ENCODE measurements around the gene PROK1. TPM values are rescaled to one million over a fixed set of nuclear protein-coding genes. Genes with fewer than 3 reads are reported as not detected.
"Not testable (repeated sequence)": the region's sequence is repeated elsewhere in the genome, so short reads cannot be mapped to it uniquely, and the experiment has no call there.

Gene PROK1
- total RNA-seq, 6 experiments from 2014 or later: not detected

DNA sequence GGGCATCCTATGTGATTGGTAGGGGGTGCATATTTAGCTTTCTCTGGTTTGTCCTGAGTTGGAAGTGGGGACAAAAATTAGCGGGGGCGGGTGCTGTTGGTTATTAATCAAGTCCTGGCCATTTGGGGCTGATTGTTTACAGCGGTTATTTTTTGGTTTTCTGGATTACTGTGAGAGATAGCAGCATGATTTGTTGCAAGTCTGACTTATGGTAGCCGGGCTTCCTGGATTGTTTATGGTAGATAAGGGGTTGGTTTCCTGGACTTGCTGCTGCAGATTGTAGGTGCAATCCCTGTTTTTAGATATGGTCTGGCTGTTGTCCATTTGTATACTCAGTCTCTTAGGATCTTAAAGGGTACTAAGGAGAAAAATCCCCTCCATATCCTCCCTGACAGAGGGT, 12.1 kb upstream of the PROK1 start:
- Mint-ChIP-seq H3K36me3 (ENCODE audit: low read depth) (no peaks in the 10 kb centered on the region), H3K4me1 (ENCODE audit: low read depth) (peaks cover 13% of the 10 kb centered on the region), H3K9me3 (no peaks in the 10 kb centered on the region), H3K27ac (no peak overlapping the region), H3K27me3 (ENCODE audit: insufficient read depth) (peaks cover 40% of the 10 kb centered on the region), H3K4me3 (no peak overlapping the region)
- TF ChIP-seq, protein P1, sequence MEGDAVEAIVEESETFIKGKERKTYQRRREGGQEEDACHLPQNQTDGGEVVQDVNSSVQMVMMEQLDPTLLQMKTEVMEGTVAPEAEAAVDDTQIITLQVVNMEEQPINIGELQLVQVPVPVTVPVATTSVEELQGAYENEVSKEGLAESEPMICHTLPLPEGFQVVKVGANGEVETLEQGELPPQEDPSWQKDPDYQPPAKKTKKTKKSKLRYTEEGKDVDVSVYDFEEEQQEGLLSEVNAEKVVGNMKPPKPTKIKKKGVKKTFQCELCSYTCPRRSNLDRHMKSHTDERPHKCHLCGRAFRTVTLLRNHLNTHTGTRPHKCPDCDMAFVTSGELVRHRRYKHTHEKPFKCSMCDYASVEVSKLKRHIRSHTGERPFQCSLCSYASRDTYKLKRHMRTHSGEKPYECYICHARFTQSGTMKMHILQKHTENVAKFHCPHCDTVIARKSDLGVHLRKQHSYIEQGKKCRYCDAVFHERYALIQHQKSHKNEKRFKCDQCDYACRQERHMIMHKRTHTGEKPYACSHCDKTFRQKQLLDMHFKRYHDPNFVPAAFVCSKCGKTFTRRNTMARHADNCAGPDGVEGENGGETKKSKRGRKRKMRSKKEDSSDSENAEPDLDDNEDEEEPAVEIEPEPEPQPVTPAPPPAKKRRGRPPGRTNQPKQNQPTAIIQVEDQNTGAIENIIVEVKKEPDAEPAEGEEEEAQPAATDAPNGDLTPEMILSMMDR (IDR thresholded peaks at IDR 0.05): no peak
- DNase-seq: no peak

DNA sequence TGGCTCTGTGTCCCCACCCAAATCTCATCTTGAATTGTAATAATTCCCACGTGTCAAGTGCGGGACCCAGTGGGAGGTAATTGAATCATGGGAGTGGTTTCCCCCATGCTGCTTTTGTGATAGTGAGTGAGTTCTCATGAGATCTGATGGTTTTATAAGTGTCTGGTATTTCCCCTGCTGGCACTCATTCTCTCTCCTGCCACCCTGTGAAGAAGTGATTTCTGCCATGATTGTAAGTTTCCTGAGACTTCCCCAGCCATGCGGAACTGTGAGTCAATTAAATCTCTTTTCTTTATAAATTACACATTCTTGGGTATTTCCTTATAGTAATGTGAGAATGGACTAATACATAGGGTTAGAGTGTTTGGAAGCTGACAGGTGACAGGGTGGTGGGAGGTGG, 11.1 kb upstream of the PROK1 start:
- not testable (repeated sequence) for H3K9me3 Mint-ChIP-seq; H3K36me3 Mint-ChIP-seq (ENCODE audit: low read depth); H3K27ac Mint-ChIP-seq; DNase-seq; H3K4me3 Mint-ChIP-seq
- Mint-ChIP-seq H3K27me3 (ENCODE audit: insufficient read depth) (peaks cover 34% of the 10 kb centered on the region), H3K4me1 (ENCODE audit: low read depth) (peaks cover 13% of the 10 kb centered on the region)

DNA sequence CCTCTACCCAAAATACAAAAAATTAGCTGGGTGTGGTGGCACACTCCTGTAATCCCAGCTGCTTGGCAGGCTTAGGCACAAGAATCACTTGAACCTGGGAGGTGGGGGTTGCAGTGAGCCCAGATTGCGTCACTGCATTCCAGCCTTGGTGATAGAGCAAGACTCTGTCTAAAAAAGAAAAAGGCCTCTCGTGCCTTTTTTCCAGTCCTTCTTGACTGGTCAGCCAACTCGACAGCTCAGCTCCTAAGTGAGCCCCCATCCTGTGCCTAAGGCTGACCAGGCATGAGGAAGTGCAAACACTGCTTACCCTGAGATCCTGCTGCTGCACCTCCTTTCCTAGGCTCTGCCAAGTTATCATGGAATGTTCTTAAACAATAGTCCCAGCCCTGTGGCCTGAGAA, 10.1 kb upstream of the PROK1 start:
- no peaks in the 10 kb centered on the region for H3K36me3 Mint-ChIP-seq (ENCODE audit: low read depth)

DNA sequence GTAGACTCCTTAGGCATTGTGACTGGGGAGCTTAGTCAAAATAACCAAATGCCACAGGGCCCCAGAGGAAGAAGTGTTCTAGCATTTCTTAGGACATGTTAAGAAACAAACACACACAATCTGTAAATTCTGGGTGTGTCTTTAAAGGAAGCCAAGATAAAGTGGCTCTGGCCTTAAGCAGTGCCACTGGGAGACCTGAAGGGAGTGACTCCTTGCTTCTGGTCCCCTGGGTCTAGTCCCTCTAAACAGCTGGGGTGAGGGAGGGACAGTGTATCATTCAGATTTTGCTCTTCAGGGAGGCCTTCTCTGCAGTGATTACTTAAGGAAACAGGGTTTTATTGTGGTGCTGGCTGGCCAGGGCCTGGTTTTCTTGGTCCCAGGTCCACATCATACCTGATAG, 9.1 kb upstream of the PROK1 start:
- TF ChIP-seq, protein P1 (IDR thresholded peaks at IDR 0.05): no peak
- Mint-ChIP-seq H3K4me3 (no peak overlapping the region), H3K27ac (no peak overlapping the region), H3K27me3 (ENCODE audit: insufficient read depth) (peaks cover 41% of the 10 kb centered on the region), H3K4me1 (ENCODE audit: low read depth) (peaks cover 7% of the 10 kb centered on the region), H3K9me3 (no peaks in the 10 kb centered on the region), H3K36me3 (ENCODE audit: low read depth) (no peaks in the 10 kb centered on the region)
- DNase-seq: no peak

More for the DNA sequence above, 10.1 kb upstream of the PROK1 start:
- Mint-ChIP-seq H3K27me3 (ENCODE audit: insufficient read depth) (peaks cover 37% of the 10 kb centered on the region), H3K27ac (peak overlapping the region; percentile 11), H3K4me1 (ENCODE audit: low read depth) (peaks cover 13% of the 10 kb centered on the region), H3K9me3 (no peaks in the 10 kb centered on the region), H3K4me3 (no peak overlapping the region)
- TF ChIP-seq, protein P1 (IDR thresholded peaks at IDR 0.05): no peak
- DNase-seq: peak; percentile 23

DNA sequence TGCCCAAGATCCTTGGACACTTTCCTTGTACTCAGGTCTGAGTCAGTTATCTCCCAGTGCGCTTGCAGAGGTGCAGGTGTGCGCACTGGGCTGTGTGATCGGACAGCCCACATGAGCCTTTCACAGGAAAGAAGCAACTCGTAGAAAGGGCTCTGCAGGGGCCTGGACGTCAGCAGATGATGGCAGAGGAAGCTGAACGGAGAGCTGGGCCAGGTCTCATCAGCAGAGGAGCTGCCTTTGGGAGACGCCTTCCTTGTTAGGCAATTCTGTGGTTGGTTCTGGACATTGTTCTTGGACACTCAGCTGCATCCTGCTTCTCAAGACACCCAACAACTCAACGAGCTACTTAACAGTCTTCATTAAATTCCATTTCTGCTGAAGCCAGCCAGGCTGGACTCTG, 7.5 kb upstream of the PROK1 start:
- peaks cover 7% of the 10 kb centered on the region for H3K4me1 Mint-ChIP-seq (ENCODE audit: low read depth)
- no peak for DNase-seq
- TF ChIP-seq, protein P1 (IDR thresholded peaks at IDR 0.05): no peak
- H3K36me3 Mint-ChIP-seq (ENCODE audit: low read depth): no peaks in the 10 kb centered on the region
- peaks cover 44% of the 10 kb centered on the region for H3K27me3 Mint-ChIP-seq (ENCODE audit: insufficient read depth)
- no peaks in the 10 kb centered on the region for H3K9me3 Mint-ChIP-seq
- no peak overlapping the region for H3K27ac Mint-ChIP-seq
- H3K4me3 Mint-ChIP-seq: no peak overlapping the region

DNA sequence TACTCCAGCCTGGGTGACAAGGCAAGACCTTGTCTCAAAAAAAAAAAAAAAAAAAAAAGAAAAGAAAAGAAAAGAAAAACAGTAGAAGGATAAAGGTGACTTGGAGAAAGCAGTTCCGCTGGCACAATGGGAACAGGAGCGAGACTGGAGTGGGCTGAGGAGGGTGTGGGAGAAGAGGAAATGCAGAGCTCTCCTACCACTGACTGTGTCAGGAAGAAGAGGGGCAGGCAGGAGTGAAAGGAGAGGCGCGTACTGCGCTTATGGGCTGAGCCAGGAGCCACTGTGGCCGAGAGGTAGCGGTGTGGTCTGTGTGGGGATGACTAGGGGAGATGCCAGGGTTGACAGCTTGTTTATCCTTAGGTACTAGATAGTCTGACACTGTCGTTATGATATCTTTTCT, 6.4 kb upstream of the PROK1 start:
- Mint-ChIP-seq H3K4me1 (ENCODE audit: low read depth) (peaks cover 7% of the 10 kb centered on the region), H3K36me3 (ENCODE audit: low read depth) (no peaks in the 10 kb centered on the region), H3K4me3 (no peak overlapping the region), H3K27me3 (ENCODE audit: insufficient read depth) (peaks cover 46% of the 10 kb centered on the region), H3K27ac (no peak overlapping the region), H3K9me3 (no peaks in the 10 kb centered on the region)
- TF ChIP-seq, protein P1 (IDR thresholded peaks at IDR 0.05): no peak
- DNase-seq: no peak

All from HFFc6 (cell line).